Stimulated activated CD8-positive, alpha-beta memory T cell treated with anti-CD3 and anti-CD28 coated beads, Interleukin-15, amount 100 ng/mL, for 24 hours (primary cell): ENCODE results near the gene CCND3.
A peak's percentile ranks its signal among the peaks of the same experiment; 100 is the strongest.

Experiments
- DNase-seq: peaks from one replicate; pipeline ENCODE4 v3.0.0-alpha.2; 2020; ENCODE audit warnings: low read depth

CCND3 gene

GRCh38 chr6:41941280-41942066 is at the start of gene CCND3:
Gene CCND3, minus strand, starts transcription at chr6:41941808. Its CDS starts 159 bp downstream, at chr6:41941649.
- peak; percentile 81 for DNase-seq

DNA sequence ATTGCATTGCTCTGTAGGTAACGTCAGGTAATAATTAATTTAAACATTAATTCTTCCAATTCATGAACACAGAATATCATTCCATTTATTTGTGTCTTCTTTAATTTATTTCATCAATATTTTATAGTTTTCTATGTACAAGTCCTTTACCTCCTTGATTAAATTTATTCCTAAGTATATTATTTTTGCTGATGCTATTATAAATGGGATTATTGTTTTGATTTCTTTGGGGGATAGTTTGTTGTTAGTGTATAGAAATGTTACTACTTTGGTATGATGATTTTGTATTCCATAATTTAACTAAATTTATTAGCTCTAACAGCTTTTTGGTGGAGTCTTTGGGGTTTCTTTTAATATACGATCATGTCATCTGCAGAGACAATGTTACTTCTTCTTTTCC is 44.7 kb upstream of the CCND3 start:
- no peak for DNase-seq

- DNase-seq = no peak
These were observed 43.0 kb upstream of the CCND3 start for GRCh38 chr6:41984623-41985022.

- DNase-seq = no peak
These were observed 35.3 kb upstream of the CCND3 start for GRCh38 chr6:41976794-41977484.

DNA sequence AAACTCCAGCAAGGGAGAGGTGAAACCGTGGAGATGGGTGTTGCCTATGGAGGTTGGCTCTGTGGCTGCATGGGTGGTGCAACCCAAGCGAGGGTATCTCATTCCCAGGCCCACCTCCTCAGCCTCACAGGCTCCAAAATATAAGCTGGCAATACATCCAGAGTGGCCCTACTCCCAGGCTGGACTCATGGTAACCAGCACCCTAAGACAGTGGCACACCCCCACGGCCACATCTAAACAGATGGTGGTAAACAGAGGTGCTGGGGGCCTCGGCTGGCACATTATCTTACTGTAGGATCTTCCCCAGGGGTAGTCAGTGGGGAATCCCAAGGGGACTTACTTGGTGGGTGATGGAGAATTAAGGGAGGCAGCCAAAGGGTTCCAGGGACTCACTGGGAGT is 33.7 kb upstream of the CCND3 start:
- no peak for DNase-seq

DNA sequence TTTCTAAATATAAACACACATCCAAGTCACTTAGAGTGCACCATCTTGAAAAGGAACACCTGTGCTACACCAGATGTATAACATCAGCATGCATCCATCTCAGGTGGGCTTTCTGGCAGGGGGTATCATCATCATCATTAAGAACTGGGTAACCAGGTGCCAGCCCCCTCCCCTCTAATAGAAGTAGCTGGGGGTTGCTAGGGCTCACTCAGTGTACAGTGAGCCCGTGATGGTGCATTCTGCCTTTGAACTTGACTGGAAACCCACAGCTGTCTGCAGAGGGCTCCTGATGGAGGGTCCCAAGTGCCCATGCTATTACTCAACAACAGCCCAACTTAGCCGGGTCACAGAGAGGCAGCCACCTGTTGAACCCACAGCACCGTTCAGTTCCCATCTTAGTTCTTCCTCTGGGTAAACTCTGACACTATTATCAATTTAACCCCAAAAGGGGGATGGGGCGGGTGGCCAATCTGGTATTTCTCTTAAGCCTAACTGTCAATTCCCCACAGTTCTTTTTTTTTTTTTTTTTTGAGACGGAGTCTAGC is 32.7 kb upstream of the CCND3 start:
- DNase-seq = no peak

DNA sequence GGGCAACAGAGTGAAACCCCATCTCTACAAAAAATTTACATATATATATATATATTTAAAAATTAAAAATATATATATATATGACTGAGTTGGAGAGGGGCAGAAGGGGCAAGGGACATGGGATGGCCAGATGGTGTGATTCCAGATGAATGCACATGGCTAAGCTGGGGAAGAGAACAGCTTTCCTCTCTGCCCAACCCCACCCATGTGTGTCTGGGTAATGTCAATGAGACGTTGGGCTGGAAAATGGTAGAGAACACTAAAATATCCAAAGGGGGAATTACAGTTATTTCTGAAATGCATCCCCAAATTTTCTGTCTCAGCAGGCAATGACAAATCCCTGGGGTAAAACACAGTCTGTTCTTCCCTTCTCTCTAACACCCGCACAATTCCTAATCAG is 31.2 kb upstream of the CCND3 start:
- no peak for DNase-seq

GRCh38 chr6:41970436-41970846 is 28.8 kb upstream of the CCND3 start:
- no peak for DNase-seq

GRCh38 chr6:41967312-41968287 is 26.0 kb upstream of the CCND3 start:
- no peak for DNase-seq

- DNase-seq = no peak
These were observed 25.3 kb upstream of the CCND3 start for GRCh38 chr6:41966961-41967311.

DNA sequence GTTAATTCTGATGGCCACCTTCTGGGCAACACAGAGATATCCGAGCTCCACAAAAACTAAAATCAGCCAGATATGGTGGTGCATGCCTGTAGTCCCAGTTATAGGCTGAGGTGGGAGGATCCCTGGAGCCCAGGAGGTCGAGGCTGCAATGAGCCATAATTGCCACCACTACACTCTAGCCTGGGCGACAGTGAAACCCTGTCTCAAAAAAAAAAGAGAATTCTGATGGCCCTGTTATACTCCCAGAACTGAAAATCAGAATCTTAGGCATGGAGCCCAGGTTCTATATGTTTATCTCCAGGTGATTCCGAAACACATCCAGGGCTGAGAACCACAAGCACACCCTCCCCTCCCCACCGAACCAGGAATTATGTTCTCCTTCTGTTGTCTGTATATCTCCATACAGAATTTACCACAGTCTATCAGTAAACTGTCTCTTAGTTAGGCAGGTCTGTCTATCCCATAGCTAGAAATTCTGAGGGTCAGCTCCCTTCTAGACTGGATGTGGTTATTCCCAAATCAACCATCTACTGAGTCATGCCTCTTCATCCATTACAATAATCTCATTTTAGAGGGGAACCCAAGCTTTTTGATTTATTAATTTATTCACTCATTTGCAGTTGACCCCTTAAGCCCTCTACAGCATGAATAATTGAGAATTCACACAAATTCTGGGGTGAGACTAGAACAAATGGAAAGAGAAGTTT is 24.8 kb upstream of the CCND3 start:
- no peak for DNase-seq

DNA sequence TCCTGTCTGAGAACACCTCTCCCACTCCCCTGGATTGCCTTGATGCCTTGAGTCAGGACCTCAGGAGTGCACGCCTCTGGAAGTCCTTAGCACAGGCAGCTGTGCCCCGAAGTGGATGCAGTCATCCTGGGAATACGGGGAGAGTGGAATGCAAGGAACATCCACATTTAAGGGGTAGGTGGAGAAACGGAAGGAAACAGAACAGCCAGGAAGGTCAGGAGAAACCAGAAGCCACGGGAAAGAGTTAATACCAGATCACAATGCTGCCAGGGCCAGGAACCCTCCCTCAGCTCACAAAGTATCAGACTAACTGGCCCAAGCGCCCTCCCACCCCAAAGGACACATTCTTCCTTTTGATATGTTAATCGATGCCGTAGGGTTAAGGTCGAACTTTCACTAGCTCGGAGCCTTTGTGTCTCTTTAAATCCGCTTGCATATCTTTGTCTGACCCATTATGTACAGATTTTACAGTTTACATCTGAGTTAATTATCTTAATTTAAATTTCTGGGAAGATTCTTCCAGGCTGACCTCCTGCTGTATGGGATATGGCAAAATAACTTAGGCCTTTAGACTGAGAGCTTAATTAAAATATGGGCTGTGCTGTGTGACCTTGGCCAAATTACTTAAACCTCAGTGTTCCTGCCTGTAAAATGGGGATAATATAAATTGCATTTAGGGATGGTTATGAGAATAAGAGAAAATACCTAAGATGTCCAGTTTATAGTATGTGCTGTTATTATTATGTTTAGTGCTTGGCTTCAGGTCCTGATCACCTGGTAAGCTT is 24.0 kb upstream of the CCND3 start:
- no peak for DNase-seq

DNA sequence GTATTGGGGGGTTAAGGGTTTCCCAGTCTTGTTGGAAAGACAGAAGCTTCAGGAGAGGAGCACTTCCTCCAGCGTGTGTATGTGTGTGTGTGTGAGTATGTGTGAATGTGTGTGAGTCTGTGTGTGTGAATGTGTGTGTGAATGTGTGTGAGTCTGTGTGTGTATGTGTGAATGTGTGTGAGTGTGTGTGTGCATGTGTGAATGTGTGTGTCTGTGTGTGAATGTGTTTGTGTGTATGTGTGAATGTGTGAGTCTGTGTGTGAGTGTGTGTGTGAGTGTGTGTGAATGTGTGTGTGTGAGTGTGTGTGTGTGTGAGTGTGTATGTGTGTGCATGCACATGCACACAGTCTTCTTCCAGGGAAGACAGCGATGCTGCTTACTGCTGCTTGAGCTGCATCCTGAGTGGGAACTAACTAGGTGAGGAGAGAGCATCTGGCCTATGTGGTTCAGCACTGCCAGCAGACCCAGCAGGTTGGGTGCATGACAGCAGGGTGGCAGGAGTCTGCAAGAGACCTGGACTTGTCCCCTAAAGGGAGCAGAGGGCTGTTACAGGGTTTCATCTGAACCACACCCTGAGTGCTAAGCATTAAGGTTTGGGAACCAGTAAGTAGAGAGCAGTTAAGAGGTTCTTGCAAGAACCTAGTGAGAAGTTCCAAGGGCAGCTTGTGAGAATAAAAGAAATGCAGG is 22.7 kb upstream of the CCND3 start:
- no peak for DNase-seq

DNA sequence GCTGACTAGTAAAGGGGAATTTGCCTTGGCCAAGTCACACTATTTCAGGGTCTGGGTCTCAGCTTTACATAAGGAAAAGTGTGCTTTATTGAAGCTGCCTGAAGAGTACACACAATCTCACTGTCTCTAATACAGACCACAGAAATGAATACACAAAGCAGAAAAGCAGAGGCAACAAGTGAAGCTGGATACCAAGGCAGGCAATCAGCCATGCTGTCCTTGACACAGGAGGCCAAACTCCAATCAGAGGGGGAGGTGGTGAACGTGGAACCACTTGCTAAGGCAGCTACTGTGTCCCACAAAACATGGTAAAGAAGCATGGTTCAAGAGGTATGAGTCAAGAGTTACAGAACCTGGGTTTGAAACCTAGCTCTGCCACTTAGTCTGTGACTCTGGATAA is 21.8 kb upstream of the CCND3 start:
- no peak for DNase-seq

GRCh38 chr6:41960028-41960427 is 18.4 kb upstream of the CCND3 start:
- DNase-seq = no peak

- DNase-seq = no peak
These were observed 16.6 kb upstream of the CCND3 start for GRCh38 chr6:41958022-41958856.

- DNase-seq = no peak
These were observed 15.5 kb upstream of the CCND3 start for GRCh38 chr6:41957117-41957516.

GRCh38 chr6:41955412-41955811 is 13.8 kb upstream of the CCND3 start:
- no peak for DNase-seq

- no peak for DNase-seq
These were observed 13.1 kb upstream of the CCND3 start for GRCh38 chr6:41954668-41955067.
